ENCODE data around the gene ITPR2. TPM values are rescaled to one million over a fixed set of nuclear protein-coding genes. Genes with fewer than 3 reads are reported as not detected.

The ITPR2 gene
- total RNA-seq, 2 donors from 2014 or later, result 52.9 to 54.5 TPM

- H3K9me3 ChIP-seq (ENCODE audit: control insufficient read depth, low read length, poor library complexity, severe bottlenecking), result no peaks in the 10 kb centered on the region
- peaks cover 19% of the 10 kb centered on the region for H3K4me1 Mint-ChIP-seq
- ATAC-seq, result no peak
- H3K36me3 Mint-ChIP-seq (ENCODE audit: low read depth), result no peaks in the 10 kb centered on the region
- no peak overlapping the region for H3K27ac Mint-ChIP-seq
- no peak overlapping the region for H3K4me3 Mint-ChIP-seq
- no peaks in the 10 kb centered on the region for H3K27me3 Mint-ChIP-seq
- DNase-seq, result no peak
Observed at GRCh38 chr12:26744697-26745440, 88.1 kb downstream of the ITPR2 start.

- peaks cover 17% of the 10 kb centered on the region for H3K4me1 Mint-ChIP-seq
Observed at GRCh38 chr12:26744042-26744626, 88.9 kb downstream of the ITPR2 start.

GRCh38 chr12:26741584-26742227 is 91.3 kb downstream of the ITPR2 start:
- peaks cover 6% of the 10 kb centered on the region for H3K4me1 Mint-ChIP-seq
- H3K27me3 Mint-ChIP-seq, result no peaks in the 10 kb centered on the region
- no peaks in the 10 kb centered on the region for H3K36me3 Mint-ChIP-seq (ENCODE audit: low read depth)
- no peak overlapping the region for H3K4me3 Mint-ChIP-seq
- H3K27ac Mint-ChIP-seq, result no peak overlapping the region
- H3K9me3 ChIP-seq (ENCODE audit: control insufficient read depth, low read length, poor library complexity, severe bottlenecking), result no peaks in the 10 kb centered on the region
- ATAC-seq (no peak), DNase-seq (no peak)

More at GRCh38 chr12:26744042-26744626, 88.9 kb downstream of the ITPR2 start:
- no peak overlapping the region for H3K4me3 Mint-ChIP-seq
- DNase-seq (no peak), ATAC-seq (no peak)
- no peaks in the 10 kb centered on the region for H3K27me3 Mint-ChIP-seq
- H3K36me3 Mint-ChIP-seq (ENCODE audit: low read depth), result no peaks in the 10 kb centered on the region
- no peak overlapping the region for H3K27ac Mint-ChIP-seq
- H3K9me3 ChIP-seq (ENCODE audit: control insufficient read depth, low read length, poor library complexity, severe bottlenecking), result no peaks in the 10 kb centered on the region

GRCh38 chr12:26740991-26741390 is 92.0 kb downstream of the ITPR2 start:
- Mint-ChIP-seq H3K36me3 (ENCODE audit: low read depth) (no peaks in the 10 kb centered on the region), H3K27ac (no peak overlapping the region)
- no peak for DNase-seq

GRCh38 chr12:26740348-26740747 is 92.6 kb downstream of the ITPR2 start:
- no peak overlapping the region for H3K27ac Mint-ChIP-seq
- H3K27me3 Mint-ChIP-seq, result no peaks in the 10 kb centered on the region
- no peak overlapping the region for H3K4me3 Mint-ChIP-seq
- no peaks in the 10 kb centered on the region for H3K36me3 Mint-ChIP-seq (ENCODE audit: low read depth)
- no peaks in the 10 kb centered on the region for H3K9me3 ChIP-seq (ENCODE audit: control insufficient read depth, low read length, poor library complexity, severe bottlenecking)
- H3K4me1 Mint-ChIP-seq, result peaks cover 5% of the 10 kb centered on the region
- no peak for ATAC-seq
- DNase-seq, result no peak

More at GRCh38 chr12:26740991-26741390, 92.0 kb downstream of the ITPR2 start:
- peaks cover 4% of the 10 kb centered on the region for H3K4me1 Mint-ChIP-seq
- H3K9me3 ChIP-seq (ENCODE audit: control insufficient read depth, low read length, poor library complexity, severe bottlenecking), result no peaks in the 10 kb centered on the region
- no peak for ATAC-seq
- H3K4me3 Mint-ChIP-seq, result no peak overlapping the region
- no peaks in the 10 kb centered on the region for H3K27me3 Mint-ChIP-seq

GRCh38 chr12:26737487-26738030 is 95.4 kb downstream of the ITPR2 start:
- no peaks in the 10 kb centered on the region for H3K36me3 Mint-ChIP-seq (ENCODE audit: low read depth)
- no peak for ATAC-seq
- H3K27me3 Mint-ChIP-seq, result no peaks in the 10 kb centered on the region
- no peak overlapping the region for H3K27ac Mint-ChIP-seq
- DNase-seq, result no peak
- no peaks in the 10 kb centered on the region for H3K9me3 ChIP-seq (ENCODE audit: control insufficient read depth, low read length, poor library complexity, severe bottlenecking)
- H3K4me1 Mint-ChIP-seq, result peaks cover 10% of the 10 kb centered on the region
- H3K4me3 Mint-ChIP-seq, result no peak overlapping the region

- no peaks in the 10 kb centered on the region for H3K9me3 ChIP-seq (ENCODE audit: control insufficient read depth, low read length, poor library complexity, severe bottlenecking)
- Mint-ChIP-seq H3K36me3 (ENCODE audit: low read depth) (no peaks in the 10 kb centered on the region), H3K4me3 (no peak overlapping the region), H3K4me1 (peaks cover 11% of the 10 kb centered on the region), H3K27ac (no peak overlapping the region), H3K27me3 (no peaks in the 10 kb centered on the region)
- DNase-seq, result no peak
- ATAC-seq, result no peak
Observed at GRCh38 chr12:26736563-26737486, 96.2 kb downstream of the ITPR2 start.

- Mint-ChIP-seq H3K4me1 (peaks cover 11% of the 10 kb centered on the region), H3K4me3 (no peak overlapping the region), H3K27ac (no peak overlapping the region), H3K27me3 (no peaks in the 10 kb centered on the region), H3K36me3 (ENCODE audit: low read depth) (no peaks in the 10 kb centered on the region)
- no peaks in the 10 kb centered on the region for H3K9me3 ChIP-seq (ENCODE audit: control insufficient read depth, low read length, poor library complexity, severe bottlenecking)
- no peak for DNase-seq
- no peak for ATAC-seq
Observed at GRCh38 chr12:26735249-26735639, 97.8 kb downstream of the ITPR2 start.

- DNase-seq, result no peak
- no peaks in the 10 kb centered on the region for H3K27me3 Mint-ChIP-seq
- H3K4me3 Mint-ChIP-seq, result no peak overlapping the region
- H3K4me1 Mint-ChIP-seq, result peaks cover 12% of the 10 kb centered on the region
- ATAC-seq, result no peak
- H3K36me3 Mint-ChIP-seq (ENCODE audit: low read depth), result no peaks in the 10 kb centered on the region
- H3K27ac Mint-ChIP-seq, result peak overlapping the region; percentile 9
- no peaks in the 10 kb centered on the region for H3K9me3 ChIP-seq (ENCODE audit: control insufficient read depth, low read length, poor library complexity, severe bottlenecking)
Observed at GRCh38 chr12:26734510-26735248, 98.3 kb downstream of the ITPR2 start.

- ATAC-seq, result no peak
- peaks cover 22% of the 10 kb centered on the region for H3K4me1 Mint-ChIP-seq
Observed at GRCh38 chr12:26732005-26732908, 100.7 kb downstream of the ITPR2 start.

GRCh38 chr12:26730481-26731350 is 102.3 kb downstream of the ITPR2 start:
- Mint-ChIP-seq H3K4me3 (no peak overlapping the region), H3K4me1 (peaks cover 20% of the 10 kb centered on the region), H3K27me3 (no peaks in the 10 kb centered on the region), H3K36me3 (ENCODE audit: low read depth) (peaks cover 2% of the 10 kb centered on the region), H3K27ac (no peak overlapping the region)
- no peaks in the 10 kb centered on the region for H3K9me3 ChIP-seq (ENCODE audit: control insufficient read depth, low read length, poor library complexity, severe bottlenecking)
- DNase-seq (no peak), ATAC-seq (no peak)

More at GRCh38 chr12:26732005-26732908, 100.7 kb downstream of the ITPR2 start:
- H3K4me3 Mint-ChIP-seq, result no peak overlapping the region
- no peak for DNase-seq
- H3K27me3 Mint-ChIP-seq, result no peaks in the 10 kb centered on the region
- no peaks in the 10 kb centered on the region for H3K9me3 ChIP-seq (ENCODE audit: control insufficient read depth, low read length, poor library complexity, severe bottlenecking)
- H3K27ac Mint-ChIP-seq, result no peak overlapping the region
- no peaks in the 10 kb centered on the region for H3K36me3 Mint-ChIP-seq (ENCODE audit: low read depth)

Data from T-helper 17 cell (primary cell).